HG03342 (cell line): Measurements from ENCODE around the gene P3H4.
"Not testable (repeated sequence)": the region's sequence is repeated elsewhere in the genome, so short reads cannot be mapped to it uniquely, and the experiment has no call there.

Experiments used
- ATAC-seq: cut with Tn5 transposase; IDR thresholded peaks from one replicate; pipeline ENCODE4 v1.9.1; 2021; ENCODE audit warnings: mild to moderate bottlenecking, moderate library complexity; ENCODE audit not compliant: unreplicated experiment

Gene P3H4, protein sequence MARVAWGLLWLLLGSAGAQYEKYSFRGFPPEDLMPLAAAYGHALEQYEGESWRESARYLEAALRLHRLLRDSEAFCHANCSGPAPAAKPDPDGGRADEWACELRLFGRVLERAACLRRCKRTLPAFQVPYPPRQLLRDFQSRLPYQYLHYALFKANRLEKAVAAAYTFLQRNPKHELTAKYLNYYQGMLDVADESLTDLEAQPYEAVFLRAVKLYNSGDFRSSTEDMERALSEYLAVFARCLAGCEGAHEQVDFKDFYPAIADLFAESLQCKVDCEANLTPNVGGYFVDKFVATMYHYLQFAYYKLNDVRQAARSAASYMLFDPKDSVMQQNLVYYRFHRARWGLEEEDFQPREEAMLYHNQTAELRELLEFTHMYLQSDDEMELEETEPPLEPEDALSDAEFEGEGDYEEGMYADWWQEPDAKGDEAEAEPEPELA

DNA sequence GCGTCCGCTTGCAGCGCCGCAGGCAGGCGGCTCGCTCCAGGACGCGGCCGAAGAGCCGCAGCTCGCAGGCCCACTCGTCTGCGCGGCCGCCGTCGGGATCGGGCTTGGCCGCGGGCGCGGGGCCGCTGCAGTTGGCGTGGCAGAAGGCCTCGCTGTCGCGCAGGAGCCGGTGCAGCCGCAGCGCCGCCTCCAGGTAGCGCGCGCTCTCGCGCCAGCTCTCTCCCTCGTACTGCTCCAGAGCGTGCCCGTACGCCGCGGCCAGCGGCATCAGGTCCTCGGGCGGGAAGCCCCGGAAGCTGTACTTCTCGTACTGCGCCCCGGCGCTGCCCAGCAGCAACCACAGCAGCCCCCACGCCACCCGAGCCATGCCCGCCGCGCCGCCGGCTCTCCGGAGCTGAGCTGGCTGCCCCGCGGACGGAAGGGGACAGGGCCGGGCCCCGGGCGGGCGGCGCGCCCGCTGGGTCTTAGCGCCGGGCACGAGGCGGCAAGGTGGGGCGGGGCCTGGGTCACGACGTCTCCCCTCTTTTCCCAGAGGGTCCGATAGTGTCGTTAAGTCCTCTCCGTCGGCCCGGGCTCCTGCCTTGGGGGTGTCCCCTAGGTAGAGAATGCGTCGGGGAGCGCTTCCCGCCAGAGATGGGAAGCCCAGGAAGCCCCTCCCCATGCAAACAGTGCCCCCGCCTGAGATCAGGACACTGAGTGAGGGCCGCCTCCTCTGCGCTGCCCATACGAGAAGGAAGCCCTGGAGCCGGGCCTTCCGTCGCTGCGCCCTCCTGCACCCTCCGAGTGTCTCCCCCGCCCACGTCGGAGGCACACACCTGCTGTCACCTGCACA, at the start of gene P3H4:
TSS of gene P3H4 (minus strand) at position 401 of the 832 bp plus-strand sequence. CDS start at position 367, 34 bp downstream.
- no peak for ATAC-seq

- ATAC-seq: no peak
Measured at GRCh38 chr17:41860254-41860931, 48.6 kb upstream of the P3H4 start.

- ATAC-seq: not testable (repeated sequence)
Measured at GRCh38 chr17:41851382-41851781, 39.6 kb upstream of the P3H4 start.

- ATAC-seq: no peak
Measured at GRCh38 chr17:41849251-41849990, 37.7 kb upstream of the P3H4 start.

- no peak for ATAC-seq
Measured at GRCh38 chr17:41848788-41849187, 37.0 kb upstream of the P3H4 start.

- ATAC-seq: no peak
Measured at GRCh38 chr17:41844971-41845370, 33.2 kb upstream of the P3H4 start.

- not testable (repeated sequence) for ATAC-seq
Measured at GRCh38 chr17:41840781-41841180, 29.0 kb upstream of the P3H4 start.

DNA sequence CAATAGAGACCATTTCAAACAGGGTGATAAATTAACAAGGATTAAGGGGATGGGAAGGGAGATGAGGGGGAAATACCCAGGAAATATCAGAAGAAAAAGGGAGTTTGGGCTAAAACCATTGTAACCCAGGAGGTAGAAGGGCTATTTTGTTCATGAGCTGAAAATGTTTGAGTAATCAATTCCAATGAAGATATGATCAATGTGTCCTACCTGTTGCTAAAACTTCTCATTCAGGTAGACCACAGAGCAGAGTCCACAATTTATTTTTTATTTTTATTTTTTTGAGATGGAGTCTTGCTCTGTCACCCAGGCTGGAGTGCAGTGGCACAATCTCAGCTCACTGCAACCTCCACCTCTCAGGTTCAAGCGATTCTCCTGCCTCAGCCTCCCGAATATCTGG, 27.7 kb upstream of the P3H4 start:
- not testable (repeated sequence) for ATAC-seq

DNA sequence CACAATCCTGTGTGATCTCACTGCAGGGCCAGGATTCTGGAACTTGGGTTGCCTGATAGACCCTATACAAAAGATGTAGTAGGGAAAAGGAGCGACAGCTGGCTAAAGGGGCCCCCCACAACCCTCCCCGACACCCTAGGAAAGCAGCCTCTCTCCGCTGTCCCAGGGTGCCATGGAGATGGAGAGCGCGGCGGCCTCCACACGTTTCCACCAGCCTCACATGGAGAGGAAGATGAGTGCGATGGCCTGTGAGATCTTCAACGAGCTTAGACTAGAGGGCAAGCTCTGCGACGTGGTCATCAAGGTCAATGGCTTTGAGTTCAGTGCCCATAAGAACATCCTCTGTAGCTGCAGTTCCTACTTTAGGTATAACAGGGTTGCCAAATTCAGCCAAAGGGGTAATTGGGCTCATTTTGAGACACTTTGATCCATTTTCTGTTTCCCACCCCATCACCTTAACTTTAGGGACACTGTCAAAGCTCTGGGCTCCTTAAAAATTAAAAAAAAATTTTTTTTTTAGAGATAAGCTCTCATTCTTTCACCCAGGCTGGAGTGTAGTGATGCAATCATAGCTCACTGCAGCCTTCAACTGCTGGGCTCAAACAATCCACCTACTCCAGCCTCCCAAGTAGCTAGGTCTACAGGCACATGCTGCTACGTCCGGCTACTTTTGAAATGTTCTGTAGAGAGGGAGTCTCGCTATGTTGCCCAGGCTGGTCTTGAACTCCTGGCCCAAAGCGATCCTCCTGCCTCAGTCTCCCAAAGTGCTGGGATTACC, 26.2 kb upstream of the P3H4 start, which contains the start of gene KLHL10:
TSS of gene KLHL10 (plus strand) at position 65 of the 778 bp plus-strand sequence. CDS start at position 173, 108 bp downstream.
- no peak for ATAC-seq

DNA sequence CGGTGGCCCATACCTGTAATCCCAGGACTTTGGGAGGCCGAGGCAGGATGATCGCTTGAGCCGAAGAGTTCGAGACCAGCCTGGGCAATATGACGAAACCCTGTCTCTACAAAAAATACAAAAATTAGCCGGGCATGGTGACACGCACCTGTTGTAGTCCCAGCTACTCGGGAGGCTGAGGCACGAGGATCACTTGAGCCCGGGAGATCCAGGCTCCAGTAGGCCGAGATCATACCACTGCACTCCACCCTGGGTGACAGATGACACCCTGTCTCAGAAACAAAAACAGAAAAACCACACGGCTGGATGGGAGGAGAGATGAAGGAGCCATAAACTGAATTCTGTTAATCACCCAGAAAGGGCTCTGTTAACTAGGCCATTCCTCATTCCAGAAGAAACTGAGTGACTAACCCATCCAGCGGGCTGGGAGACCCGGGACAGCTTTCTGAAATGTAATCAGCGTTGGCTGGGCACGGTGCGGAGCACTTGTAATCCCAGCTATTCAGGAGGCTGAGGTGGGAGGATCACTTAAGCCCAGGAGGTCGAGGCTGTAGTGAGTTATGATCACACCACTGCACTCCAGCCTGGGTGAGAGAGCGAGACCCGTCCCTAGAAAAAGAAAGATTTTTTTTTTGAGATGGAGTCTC, 24.9 kb upstream of the P3H4 start:
- no peak for ATAC-seq

DNA sequence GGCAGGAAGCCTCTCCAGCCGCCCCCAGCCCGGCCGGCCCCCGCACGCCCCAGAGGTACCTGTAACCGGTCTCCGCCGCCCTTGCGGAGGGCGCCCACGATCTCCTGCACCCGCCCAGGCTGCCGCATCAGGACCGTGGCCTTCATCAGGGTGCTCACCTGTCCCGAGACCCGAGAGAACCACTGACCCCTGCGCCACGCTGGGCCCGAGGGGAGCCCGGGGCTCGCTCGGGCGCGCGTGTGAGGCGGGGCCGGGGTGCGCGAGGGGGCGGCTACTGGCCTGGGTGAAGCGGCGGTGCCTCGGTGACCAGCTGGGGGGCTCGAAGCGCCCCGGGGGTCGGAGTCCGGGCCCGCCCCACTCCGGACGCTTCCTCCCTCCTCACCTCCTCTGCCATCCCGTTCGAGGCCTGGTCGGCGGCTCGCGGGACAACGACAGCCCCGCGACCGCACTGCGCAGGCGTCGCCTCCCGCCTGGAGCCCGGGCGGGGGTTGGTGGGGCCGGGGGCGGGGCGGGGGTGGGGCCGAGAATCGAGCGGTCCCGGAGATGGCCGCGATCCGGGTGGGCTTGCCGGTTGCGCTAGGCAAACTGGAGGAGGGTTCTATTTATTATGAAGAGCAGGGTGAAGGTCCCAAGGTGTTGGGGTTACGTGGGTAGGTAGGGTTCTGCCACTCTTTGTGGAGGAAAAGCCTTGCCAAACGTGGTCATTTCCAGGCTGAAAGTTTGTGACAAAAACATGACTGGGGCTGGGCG, 24.2 kb upstream of the P3H4 start, which contains the start of gene NT5C3B:
TSS of gene NT5C3B (minus strand) at position 433 of the 750 bp plus-strand sequence. CDS start at position 394, 39 bp downstream.
- no peak for ATAC-seq

GRCh38 chr17:41835214-41835799, 23.6 kb upstream of the P3H4 start:
- ATAC-seq: no peak

- ATAC-seq: not testable (repeated sequence)
Measured at GRCh38 chr17:41829961-41830360, 18.2 kb upstream of the P3H4 start.

DNA sequence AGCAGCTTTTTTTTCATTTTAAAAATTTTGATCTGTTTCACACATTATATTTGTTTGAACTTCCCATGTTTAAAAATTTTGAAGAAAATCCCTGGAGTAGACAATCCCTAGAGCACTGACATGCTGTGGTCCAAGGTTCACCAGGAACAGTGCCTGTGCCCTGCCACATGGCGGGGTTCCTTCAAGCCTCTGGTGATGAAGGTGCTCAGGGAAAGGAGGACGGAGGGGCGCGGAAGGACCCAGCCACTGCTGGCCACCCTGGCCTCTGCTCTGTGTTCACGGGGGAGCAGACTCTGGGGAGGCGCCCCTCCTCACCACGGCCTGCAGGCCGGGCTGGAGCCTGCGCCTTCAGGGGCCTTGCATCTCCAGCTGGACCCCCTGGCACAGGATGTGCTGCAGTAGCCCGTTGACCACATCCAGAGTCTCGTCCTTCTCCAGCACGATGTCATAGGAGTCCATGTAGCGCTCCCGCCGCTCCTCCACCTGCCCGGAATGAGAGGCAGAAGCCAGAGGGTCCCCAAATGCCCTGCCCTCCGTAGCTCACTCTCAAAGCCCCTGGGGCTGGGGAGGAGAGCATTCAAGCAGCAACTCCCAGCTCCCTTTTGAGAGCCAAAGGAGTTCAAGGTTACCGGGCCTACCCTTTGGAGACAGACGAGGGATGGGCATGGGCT, 13.6 kb upstream of the P3H4 start:
- no peak for ATAC-seq

GRCh38 chr17:41824086-41824485, 12.3 kb upstream of the P3H4 start:
- no peak for ATAC-seq

GRCh38 chr17:41823580-41823979, 11.8 kb upstream of the P3H4 start:
- no peak for ATAC-seq

DNA sequence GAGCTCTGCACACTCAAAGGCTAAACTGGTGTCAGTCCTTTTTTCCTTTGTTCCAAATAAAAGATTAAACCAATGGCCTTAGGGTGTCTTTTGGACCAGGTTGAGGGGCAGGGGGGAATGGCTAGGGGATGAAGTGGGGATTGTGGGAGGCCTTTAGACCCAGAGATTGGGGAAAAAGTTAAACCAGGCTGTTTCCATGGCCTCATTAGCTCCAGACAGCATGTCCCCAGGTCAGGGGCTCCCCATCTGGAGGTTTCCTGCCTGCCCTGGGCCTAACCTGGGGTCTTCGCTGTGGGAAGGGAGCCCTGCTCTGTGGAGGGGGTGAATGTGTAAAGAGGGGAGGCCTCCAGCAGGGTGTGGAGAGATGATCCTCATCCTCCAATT, 11.4 kb upstream of the P3H4 start:
- no peak for ATAC-seq
